Mesothelial cell of epicardium (in vitro differentiated cells): ENCODE data around the gene ADAM12. TPM values are rescaled to one million over a fixed set of nuclear protein-coding genes. Genes with fewer than 3 reads are reported as not detected.

Experiments used
- DNase-seq, 2 experiments: peaks; one replicate each; pipeline ENCODE4 v3.0.0; 2021; ENCODE audit warnings: low spot score in 2 of 2; ENCODE audit not compliant: unreplicated experiment in 2 of 2
- H3K27ac Mint-ChIP-seq: 2 replicates; pipeline ENCODE4 v1.8.0; 2021; ENCODE audit warnings: mixed read lengths
- H3K27me3 Mint-ChIP-seq: 2 replicates; pipeline ENCODE4 v1.8.0; 2021; ENCODE audit warnings: low read depth, mixed read lengths
- H3K36me3 Mint-ChIP-seq: 2 replicates; pipeline ENCODE4 v1.8.0; 2021; ENCODE audit warnings: mixed read lengths
- H3K4me1 Mint-ChIP-seq: 2 replicates; pipeline ENCODE4 v1.8.0; 2021; ENCODE audit warnings: mixed read lengths
- H3K4me3 Mint-ChIP-seq: 2 replicates; pipeline ENCODE4 v1.8.0; 2021; ENCODE audit warnings: mild to moderate bottlenecking, moderate library complexity, mixed read lengths
- H3K9me3 Mint-ChIP-seq: 2 replicates; pipeline ENCODE4 v1.8.0; 2021; ENCODE audit warnings: mixed read lengths
- CTCF ChIP-seq: fragments of 200-600 bp; sonication (generic); IDR thresholded peaks from one replicate; pipeline ENCODE4 v1.5.0; 2021; ENCODE audit warnings: antibody characterized with exemption; ENCODE audit not compliant: unreplicated experiment
- total RNA-seq: library from RNA; stranded (reverse); gene quantifications from 3 replicates; pipeline ENCODE4 v1.2.1, GENCODE V29; 2021

The ADAM12 gene
- total RNA-seq, 1 donor from 2014 or later, result 13.3 TPM

- H3K4me1 Mint-ChIP-seq, result no peaks in the 10 kb centered on the region
- H3K27ac Mint-ChIP-seq, result no peak overlapping the region
- no peak for TF ChIP-seq CTCF
- H3K9me3 Mint-ChIP-seq, result peaks cover 14% of the 10 kb centered on the region
- H3K36me3 Mint-ChIP-seq, result peaks cover 5% of the 10 kb centered on the region
- DNase-seq, result no peak
- H3K27me3 Mint-ChIP-seq, result peaks cover 25% of the 10 kb centered on the region
- H3K4me3 Mint-ChIP-seq, result no peak overlapping the region
These were observed 35.6 kb upstream of the ADAM12 start for GRCh38 chr10:126423732-126424491.

DNA sequence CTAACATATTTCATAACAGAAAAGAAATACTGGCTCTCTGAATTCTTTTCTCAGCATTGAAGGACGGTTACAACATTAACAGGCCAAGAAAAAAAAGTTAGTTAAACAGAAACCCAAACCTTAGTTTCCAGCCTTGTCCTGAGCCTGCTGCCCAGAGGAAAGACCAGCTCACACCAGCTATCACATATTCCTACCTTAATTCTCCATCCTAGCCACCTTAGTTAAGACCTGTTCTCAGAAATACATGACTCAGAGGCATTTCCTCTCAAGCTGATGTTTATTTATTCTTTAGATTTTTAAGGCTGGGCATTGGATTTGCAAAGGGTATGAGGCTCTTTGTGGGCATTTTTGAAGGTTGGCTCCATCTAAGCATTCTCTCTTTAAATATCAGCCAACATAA, 34.3 kb upstream of the ADAM12 start:
- Mint-ChIP-seq H3K27me3 (peaks cover 25% of the 10 kb centered on the region), H3K4me3 (no peak overlapping the region), H3K9me3 (peaks cover 14% of the 10 kb centered on the region), H3K4me1 (no peaks in the 10 kb centered on the region), H3K27ac (no peak overlapping the region), H3K36me3 (peaks cover 5% of the 10 kb centered on the region)
- DNase-seq, result no peak
- no peak for TF ChIP-seq CTCF

DNA sequence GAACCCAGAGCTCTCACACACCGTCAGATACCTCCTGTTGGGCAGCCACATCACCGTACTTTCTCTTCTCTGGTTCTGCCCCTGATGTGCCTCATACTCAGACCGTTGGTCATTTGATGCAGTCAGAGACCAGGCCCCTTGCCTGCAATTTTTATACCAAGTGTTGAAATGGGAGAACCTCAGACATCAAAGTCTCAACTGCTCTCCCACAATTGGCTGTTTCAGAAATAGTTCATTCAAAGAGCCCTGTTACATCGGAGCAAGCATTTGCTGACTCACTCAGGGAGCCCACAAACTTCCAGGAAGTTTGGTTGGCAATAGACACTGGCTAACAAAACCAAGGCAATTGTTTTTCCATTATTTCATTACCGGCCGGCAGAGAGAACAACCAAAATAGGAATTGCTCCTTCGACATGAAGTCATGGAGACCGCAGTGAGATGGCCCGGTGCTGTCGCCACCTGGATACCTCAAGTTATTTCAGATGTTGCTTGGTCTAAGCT, 33.5 kb upstream of the ADAM12 start:
- TF ChIP-seq CTCF, result no peak
- H3K4me1 Mint-ChIP-seq, result no peaks in the 10 kb centered on the region
- no peak overlapping the region for H3K4me3 Mint-ChIP-seq
- no peak overlapping the region for H3K27ac Mint-ChIP-seq
- H3K36me3 Mint-ChIP-seq, result peaks cover 5% of the 10 kb centered on the region
- H3K27me3 Mint-ChIP-seq, result peaks cover 22% of the 10 kb centered on the region
- DNase-seq, result no peak
- peaks cover 14% of the 10 kb centered on the region for H3K9me3 Mint-ChIP-seq

DNA sequence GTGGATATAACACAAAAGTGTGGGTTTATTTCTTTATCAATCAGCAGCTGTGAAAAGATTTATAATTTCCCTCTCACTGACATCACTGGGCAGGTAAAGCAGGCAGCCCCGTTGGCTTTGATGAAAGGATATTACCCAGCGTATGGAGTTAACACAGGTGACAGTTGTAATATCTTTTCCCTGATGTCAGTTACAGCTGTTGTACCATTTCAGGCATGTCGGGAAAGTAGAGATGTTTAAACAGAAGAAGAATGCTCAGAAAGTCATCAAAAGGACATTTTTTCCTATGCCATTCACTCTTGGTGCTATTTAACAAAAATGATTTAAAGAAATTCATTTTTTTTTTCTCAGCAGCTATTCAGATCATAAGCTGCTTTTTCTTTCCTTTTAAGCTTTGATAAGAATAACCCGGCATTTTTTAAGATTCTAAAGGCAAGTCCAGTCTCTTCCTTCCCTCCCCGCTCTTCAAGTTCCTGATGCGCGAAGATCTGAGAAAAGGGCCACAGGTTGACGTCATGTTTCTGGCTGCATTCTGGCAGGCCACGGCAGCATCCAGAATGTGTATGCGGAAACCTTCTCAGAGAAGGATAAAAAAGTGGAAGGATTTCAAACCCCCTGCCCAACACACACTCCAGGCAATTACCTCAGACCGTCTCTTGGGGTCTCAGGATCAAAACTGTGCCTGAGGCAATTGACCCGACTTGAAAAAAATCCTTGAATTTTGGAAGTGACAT, 32.5 kb upstream of the ADAM12 start:
- Mint-ChIP-seq H3K4me3 (no peak overlapping the region), H3K4me1 (no peaks in the 10 kb centered on the region), H3K9me3 (peaks cover 14% of the 10 kb centered on the region), H3K27me3 (peaks cover 15% of the 10 kb centered on the region), H3K27ac (no peak overlapping the region), H3K36me3 (peaks cover 5% of the 10 kb centered on the region)
- no peak for DNase-seq
- TF ChIP-seq CTCF, result no peak

DNA sequence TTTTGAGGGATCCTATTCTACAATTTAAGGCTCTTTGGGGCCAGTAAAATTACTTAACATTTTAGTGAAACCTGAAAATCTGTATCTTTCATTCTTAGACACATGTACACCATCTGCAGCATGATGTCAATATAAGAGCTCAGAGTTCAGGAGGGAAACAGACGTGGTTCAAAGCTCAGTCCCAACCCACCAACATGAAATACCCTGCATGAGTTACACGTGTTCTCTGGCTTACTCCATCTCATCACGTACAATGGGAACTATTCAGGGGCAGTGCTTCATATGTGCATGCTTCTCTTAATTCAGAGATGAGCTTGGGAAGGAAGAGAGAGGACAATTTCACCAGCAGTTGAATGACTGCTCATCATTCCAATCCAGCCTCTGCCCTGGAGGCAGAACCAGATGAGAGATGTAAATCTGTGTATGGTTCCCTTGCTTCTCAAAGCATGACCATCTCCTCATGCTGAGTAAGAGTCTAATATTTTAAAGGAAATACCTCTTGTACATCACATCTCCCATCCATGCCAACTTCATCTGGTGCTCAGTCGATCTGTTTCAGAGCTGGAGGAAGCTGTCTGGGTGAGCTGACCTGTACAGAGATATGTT, 29.0 kb upstream of the ADAM12 start:
- Mint-ChIP-seq H3K4me3 (no peak overlapping the region), H3K9me3 (no peaks in the 10 kb centered on the region), H3K36me3 (no peaks in the 10 kb centered on the region), H3K4me1 (no peaks in the 10 kb centered on the region), H3K27me3 (peaks cover 7% of the 10 kb centered on the region), H3K27ac (no peak overlapping the region)
- no peak for TF ChIP-seq CTCF
- DNase-seq, result no peak
